HCT116 (cell line): ENCODE measurements around the gene SAMD4A. TPM values are rescaled to one million over a fixed set of nuclear protein-coding genes. Genes with fewer than 3 reads are reported as not detected.

ENCODE experiments used
- ATAC-seq: fragments of 200-7000 bp; cut with Tn5 transposase; 2 replicates; pipeline ENCODE4 v1.9.1; 2020; ENCODE audit warnings: mild to moderate bottlenecking, moderate library complexity
- BruUV-seq: library from RNA; stranded (reverse); fragments of 400-500 nt; replicated peaks from 2 replicates; lab custom pipeline; 2021; lab: Mats Ljungman, UMichigan
- CTCF ChIA-PET: fragments of 300-600 bp; sonication (Branson Sonifier 250); formaldehyde crosslinking; loops from one replicate; lab custom pipeline; 2021; ENCODE audit warnings: antibody characterized with exemption; lab: Charles Lee
- POLR2A ChIA-PET: fragments of 300-600, 350-600 bp; sonication (Branson Sonifier 250); formaldehyde crosslinking; loops from one replicate; lab custom pipeline; 2021; ENCODE audit warnings: antibody characterized with exemption; lab: Charles Lee
- RAD21 ChIA-PET, 2 experiments: fragments of 300-600 bp; sonication (Branson Sonifier 250); formaldehyde crosslinking; loops; one replicate each; lab custom pipeline; 2023; ENCODE audit warnings: low total read pairs in 2 of 2; ENCODE audit not compliant: uncharacterized antibody in 2 of 2, unreplicated experiment in 2 of 2, low non-redundant PET in 1 of 2; lab: Charles Lee
- DNase-seq: peaks from one replicate; pipeline ENCODE4 v3.0.0-alpha.2; 2010; ENCODE audit warnings: low read depth, low spot score
- H2AFZ ChIP-seq: fragments of 200-600 bp; shearing (Covaris generic), sonication (generic); 2 replicates; pipeline ENCODE4 v1.6.1; 2017; ENCODE audit warnings: low read depth, mixed run types, mixed read lengths, antibody characterized with exemption, low read length; ENCODE audit not compliant: poor library complexity, severe bottlenecking
- H3K27ac ChIP-seq: 2 replicates; pipeline ENCODE4 v1.5.1; 2012; ENCODE audit warnings: low read depth, low read length
- H3K27me3 ChIP-seq: fragments of 200-600 bp; sonication (generic); 2 replicates; pipeline ENCODE4 v1.6.1; 2016; ENCODE audit warnings: mixed run types, low read length, mixed read lengths; ENCODE audit not compliant: insufficient read depth
- H3K36me3 ChIP-seq, 2 experiments: fragments of 200-500 bp in 1 of 2; fragments of 200-600 bp in 1 of 2; sonication (Bioruptor generic) in 1 of 2; sonication (generic) in 1 of 2; 2 replicates each; pipeline versions ENCODE4 v1.5.1 to v1.6.1; 2014 to 2016; ENCODE audit warnings: low read length in 2 of 2, inconsistent platforms in 1 of 2, mixed read lengths in 1 of 2, mixed run types in 1 of 2; ENCODE audit not compliant: insufficient read depth in 2 of 2, control insufficient read depth in 1 of 2
- H3K4me1 ChIP-seq, 2 experiments: fragments of 200-600 bp in 1 of 2; sonication (generic) in 1 of 2; 2 replicates each; pipeline versions ENCODE4 v1.5.1 to v1.6.1; 2012 to 2017; ENCODE audit warnings: low read length in 2 of 2, inconsistent platforms in 1 of 2, mild to moderate bottlenecking in 1 of 2, mixed read lengths in 1 of 2, mixed run types in 1 of 2, moderate library complexity in 1 of 2; ENCODE audit not compliant: insufficient read depth in 2 of 2, control insufficient read depth in 1 of 2
- H3K4me2 ChIP-seq: fragments of 200-600 bp; sonication (generic); 2 replicates; pipeline ENCODE4 v1.6.1; 2017; ENCODE audit warnings: mixed run types, low read length, mixed read lengths
- H3K4me3 ChIP-seq, 2 experiments: fragments of 200-600 bp in 1 of 2; sonication (generic) in 1 of 2; replicated peaks in 1 of 2; 2 replicates each; pipeline ENCODE4 v1.5.1; 2011 to 2016; ENCODE audit warnings: low read length in 2 of 2, control low read depth in 1 of 2, low read depth in 1 of 2, mild to moderate bottlenecking in 1 of 2, mixed read lengths in 1 of 2, mixed run types in 1 of 2
- H3K79me2 ChIP-seq: fragments of 200-600 bp; sonication (generic); 2 replicates; pipeline ENCODE4 v1.6.1; 2017; ENCODE audit warnings: mild to moderate bottlenecking, mixed run types, low read length, moderate library complexity, mixed read lengths; ENCODE audit not compliant: insufficient read depth
- H3K9ac ChIP-seq: fragments of 200-600 bp; sonication (generic); 2 replicates; pipeline ENCODE4 v1.6.1; 2016; ENCODE audit warnings: low read length, mixed read lengths
- H3K9me2 ChIP-seq: fragments of 200-600 bp; sonication (generic), shearing (Covaris generic); 2 replicates; pipeline ENCODE4 v1.6.1; 2017; ENCODE audit warnings: mixed run types, mild to moderate bottlenecking, moderate library complexity; ENCODE audit not compliant: insufficient read depth
- H3K9me3 ChIP-seq, 2 experiments: fragments of 200-500 bp in 1 of 2; fragments of 200-600 bp in 1 of 2; sonication (Bioruptor generic) in 1 of 2; sonication (generic) in 1 of 2; 2 replicates each; pipeline ENCODE4 v1.6.1; 2014 to 2017; ENCODE audit warnings: low read length in 2 of 2, mixed read lengths in 2 of 2, inconsistent platforms in 1 of 2, low read depth in 1 of 2, mild to moderate bottlenecking in 1 of 2, mixed run types in 1 of 2, moderate library complexity in 1 of 2; ENCODE audit not compliant: control insufficient read depth in 1 of 2, insufficient read depth in 1 of 2
- H4K20me1 ChIP-seq: fragments of 200-600 bp; sonication (generic), shearing (Covaris generic); 2 replicates; pipeline ENCODE4 v1.6.1; 2017; ENCODE audit warnings: mixed run types, mild to moderate bottlenecking, moderate library complexity; ENCODE audit not compliant: insufficient read depth
- CBX3 ChIP-seq: IDR thresholded peaks from 2 replicates; pipeline ENCODE4 v1.6.1; 2012; ENCODE audit warnings: low read depth
- CTCF ChIP-seq, 3 experiments: fragments of 200-600 bp in 1 of 3; sonication (generic) in 1 of 3; IDR thresholded peaks in 2 of 3; conservative IDR thresholded peaks in 1 of 3; 2 replicates each; pipeline ENCODE4 v1.5.1; 2012 to 2017; ENCODE audit warnings: low read depth in 2 of 3, low read length in 2 of 3, antibody characterized with exemption in 1 of 3, borderline replicate concordance in 1 of 3, control low read depth in 1 of 3, mild to moderate bottlenecking in 1 of 3, mixed read lengths in 1 of 3, mixed run types in 1 of 3, moderate library complexity in 1 of 3; ENCODE audit not compliant: insufficient read depth in 1 of 3
- ELF1 ChIP-seq: IDR thresholded peaks from 2 replicates; pipeline ENCODE4 v1.6.1; 2012; ENCODE audit warnings: low read depth, borderline replicate concordance
- JUND ChIP-seq: IDR thresholded peaks from 2 replicates; pipeline ENCODE4 v1.6.1; 2012
- POLR2AphosphoS5 ChIP-seq: IDR thresholded peaks from 2 replicates; pipeline ENCODE4 v1.6.1; 2011; ENCODE audit warnings: mild to moderate bottlenecking, low read depth, low read length, moderate library complexity
- SRF ChIP-seq: IDR thresholded peaks from 2 replicates; pipeline ENCODE4 v1.6.1; 2012; ENCODE audit warnings: low read depth
- ZNF274 ChIP-seq: fragments of 200-500 bp; sonication (Bioruptor generic); IDR thresholded peaks from 2 replicates; pipeline ENCODE4 v1.6.1; 2014; ENCODE audit warnings: mild to moderate bottlenecking, low read depth, low read length, inconsistent platforms
- intact Hi-C: fragments of 100-400 bp; cut with micrococcal nuclease; formaldehyde crosslinking; loops from 2 replicates; pipeline ENCODE4 v1.10.0; 2022
- total RNA-seq: library from RNA; stranded (reverse); gene quantifications from one replicate; pipeline ENCODE4 v1.2.1, GENCODE V29; 2021; ENCODE audit not compliant: unreplicated experiment
- TF ChIP-seq, protein P1 (sequence below): IDR thresholded peaks from 2 replicates; pipeline ENCODE4 v1.6.1; 2011; ENCODE audit warnings: mild to moderate bottlenecking, low read length, moderate library complexity; ENCODE audit not compliant: insufficient replicate concordance; ENCODE audit errors: extremely low read depth

Gene SAMD4A
- total RNA-seq, 1 experiment from 2014 or later: 9.0 TPM

GRCh38 chr14:54778618-54779345 is 211.9 kb downstream of the SAMD4A start:
- peaks cover 5 to 7% of the 10 kb centered on the region in 2 experiments for H3K4me1 ChIP-seq

More at GRCh38 chr14:54778618-54779345, 211.9 kb downstream of the SAMD4A start:
- ChIA-PET CTCF (interaction anchor here (1.9 kb wide), 1 partner anchor 214 kb away, joined by 7 read pairs; no protein-coding TSS in a partner anchor), POLR2A (no interaction called here), RAD21 (no interaction called here)
- TF ChIP-seq, protein P1, sequence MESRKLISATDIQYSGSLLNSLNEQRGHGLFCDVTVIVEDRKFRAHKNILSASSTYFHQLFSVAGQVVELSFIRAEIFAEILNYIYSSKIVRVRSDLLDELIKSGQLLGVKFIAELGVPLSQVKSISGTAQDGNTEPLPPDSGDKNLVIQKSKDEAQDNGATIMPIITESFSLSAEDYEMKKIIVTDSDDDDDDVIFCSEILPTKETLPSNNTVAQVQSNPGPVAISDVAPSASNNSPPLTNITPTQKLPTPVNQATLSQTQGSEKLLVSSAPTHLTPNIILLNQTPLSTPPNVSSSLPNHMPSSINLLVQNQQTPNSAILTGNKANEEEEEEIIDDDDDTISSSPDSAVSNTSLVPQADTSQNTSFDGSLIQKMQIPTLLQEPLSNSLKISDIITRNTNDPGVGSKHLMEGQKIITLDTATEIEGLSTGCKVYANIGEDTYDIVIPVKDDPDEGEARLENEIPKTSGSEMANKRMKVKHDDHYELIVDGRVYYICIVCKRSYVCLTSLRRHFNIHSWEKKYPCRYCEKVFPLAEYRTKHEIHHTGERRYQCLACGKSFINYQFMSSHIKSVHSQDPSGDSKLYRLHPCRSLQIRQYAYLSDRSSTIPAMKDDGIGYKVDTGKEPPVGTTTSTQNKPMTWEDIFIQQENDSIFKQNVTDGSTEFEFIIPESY: no peak
- no peak for TF ChIP-seq CTCF (IDR thresholded peaks at IDR 0.05 in 2 of 3, conservative IDR thresholded peaks at IDR 0.05 in 1 of 3; ENCODE audit: borderline replicate concordance in 1 of 3, insufficient read depth in 1 of 3, low read depth in 2 of 3, low read length in 2 of 3)
- TF ChIP-seq CBX3: no peak
- TF ChIP-seq JUND: no peak
- TF ChIP-seq POLR2AphosphoS5: no peak
- TF ChIP-seq ELF1: no peak
- TF ChIP-seq ZNF274: no peak
- TF ChIP-seq SRF: no peak
- ATAC-seq (no peak), DNase-seq (no peak)
- H4K20me1 ChIP-seq: no peaks in the 10 kb centered on the region
- no peaks in the 10 kb centered on the region for H3K79me2 ChIP-seq
- no peak overlapping the region for H3K27ac ChIP-seq
- no TSS peak for BruUV-seq
- H3K9ac ChIP-seq: no peak overlapping the region
- H3K4me2 ChIP-seq: no peak overlapping the region
- intact Hi-C loops: no loop called here
- H3K4me3 ChIP-seq: no peak overlapping the region
- no peaks in the 10 kb centered on the region for H3K9me3 ChIP-seq
- H3K9me2 ChIP-seq: no peaks in the 10 kb centered on the region
- no peak overlapping the region for H2AFZ ChIP-seq
- H3K36me3 ChIP-seq: no peaks in the 10 kb centered on the region
- no peaks in the 10 kb centered on the region for H3K27me3 ChIP-seq
